Measurements from ENCODE around the gene C3.
"Not testable (repeated sequence)": the region's sequence is repeated elsewhere in the genome, so short reads cannot be mapped to it uniquely, and the experiment has no call there.

The C3 gene

DNA sequence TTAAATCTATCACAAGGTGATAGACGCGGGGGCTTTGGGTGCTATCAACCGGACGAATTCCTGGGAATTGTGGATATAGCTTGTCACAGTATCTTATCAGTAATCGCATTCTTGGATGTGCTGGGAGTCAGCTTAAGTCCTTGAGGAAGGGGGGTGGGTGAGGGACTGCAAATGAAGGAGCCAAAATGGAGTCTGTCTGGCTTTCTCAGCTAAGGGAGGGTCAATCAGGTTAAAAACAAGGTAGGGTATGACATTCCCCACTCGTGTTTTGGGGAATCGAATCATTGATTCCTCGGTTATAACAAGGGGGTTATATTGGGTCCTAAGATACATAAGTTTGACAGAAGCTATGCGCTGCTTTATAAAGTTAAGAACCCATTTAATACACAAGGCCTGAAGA lies 64.1 kb downstream of the C3 start:
- not testable (repeated sequence) for DNase-seq

DNA sequence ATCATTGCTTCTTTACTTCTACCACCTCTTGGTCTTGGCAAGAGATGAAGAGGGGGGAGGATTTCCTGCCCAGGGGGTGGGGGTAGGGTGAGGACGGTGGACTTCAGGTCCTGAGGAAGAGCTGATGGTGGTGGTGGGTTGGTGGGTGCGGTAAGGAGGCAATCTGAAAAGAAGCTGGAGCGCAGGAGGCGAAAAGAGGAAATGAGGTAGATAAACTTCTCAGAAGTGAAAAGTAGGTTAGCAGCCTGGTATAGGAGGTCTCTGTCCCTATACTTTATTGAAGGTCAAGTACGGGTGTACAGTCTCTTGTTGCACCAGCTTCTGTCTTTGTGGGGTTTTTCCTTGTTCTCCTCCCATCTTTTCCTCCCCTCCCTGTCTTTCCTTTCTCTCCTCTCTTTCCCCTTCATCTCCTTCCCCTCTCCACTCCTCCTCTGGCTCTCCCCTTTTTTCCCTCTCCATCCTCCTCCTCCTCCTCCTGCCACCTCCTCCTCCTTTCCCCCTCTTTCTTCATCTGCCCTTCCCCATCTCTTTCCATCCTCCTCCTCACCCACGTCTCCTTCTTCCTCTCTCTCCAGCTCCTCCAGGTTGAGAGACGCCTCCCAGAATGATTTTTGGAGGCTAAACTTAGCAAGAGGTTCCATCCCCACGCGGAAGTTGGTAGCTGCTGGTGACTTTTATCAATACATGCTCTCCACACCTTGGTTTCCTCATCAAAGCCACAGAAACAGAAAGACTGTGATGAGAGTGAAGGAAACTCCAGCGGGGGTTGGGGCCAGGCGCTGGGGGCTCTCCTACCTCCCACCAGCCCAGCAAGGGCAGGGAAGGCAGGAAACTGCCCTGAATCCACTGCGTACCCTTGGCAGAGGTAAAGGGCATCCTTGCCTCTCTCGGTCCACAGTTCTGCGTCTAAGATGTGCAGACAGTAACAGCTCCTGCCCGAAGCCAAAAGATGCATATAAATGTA lies 65.8 kb downstream of the C3 start:
- DNase-seq: no peak

DNA sequence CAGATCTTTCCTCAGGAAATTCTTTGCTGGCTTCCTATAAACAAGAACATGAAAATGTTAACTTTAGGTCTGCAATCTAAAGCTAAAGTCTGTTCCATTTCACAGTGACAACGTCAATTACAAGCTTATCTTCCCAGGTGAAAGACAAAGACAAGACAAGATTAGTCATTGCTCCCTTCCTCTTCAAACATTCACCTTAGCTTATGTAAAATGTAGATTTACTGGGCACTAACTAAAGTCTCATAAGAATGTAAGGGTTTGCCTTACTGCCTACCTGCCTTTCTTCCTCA lies 67.7 kb downstream of the C3 start:
- no peak for DNase-seq

DNA sequence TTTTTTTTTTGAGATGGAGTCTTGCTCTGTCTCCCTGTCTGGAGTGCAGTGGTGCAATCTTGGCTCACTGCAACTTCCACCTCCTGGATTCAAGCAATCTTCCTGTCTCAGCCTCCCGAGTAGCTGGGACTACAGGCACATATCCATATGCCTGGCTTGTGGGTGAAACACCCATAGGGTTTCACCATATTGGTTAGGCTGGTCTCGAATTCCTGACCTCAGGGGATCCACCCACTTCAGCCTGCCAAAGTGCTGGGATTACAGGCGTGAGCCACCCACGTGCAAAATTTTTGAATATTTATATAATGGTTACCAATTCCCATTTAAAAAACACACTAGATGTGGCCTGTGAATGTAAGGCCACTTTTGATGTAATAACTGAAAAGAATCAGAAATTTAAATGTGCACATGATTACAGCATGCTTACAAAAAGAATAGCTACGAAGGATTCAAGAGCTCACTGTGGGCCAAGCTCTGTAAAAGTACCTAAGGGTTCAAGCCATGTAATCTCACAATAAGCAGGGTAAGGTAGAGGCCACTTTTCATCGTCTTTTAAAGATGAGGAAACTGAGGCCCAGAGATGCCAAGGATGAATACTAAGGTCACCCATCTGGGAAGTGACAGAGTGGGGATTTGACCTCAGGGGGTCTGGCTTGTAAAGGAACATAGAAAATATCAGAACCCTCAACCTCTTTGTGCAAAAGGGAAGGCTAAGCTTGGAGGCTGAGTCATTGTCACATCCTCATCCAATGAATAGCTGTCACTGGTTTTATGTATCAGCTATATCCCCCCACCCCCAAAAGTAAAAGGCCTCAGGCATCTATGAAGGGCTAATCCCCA lies 68.3 kb downstream of the C3 start:
- no peak for DNase-seq

DNA sequence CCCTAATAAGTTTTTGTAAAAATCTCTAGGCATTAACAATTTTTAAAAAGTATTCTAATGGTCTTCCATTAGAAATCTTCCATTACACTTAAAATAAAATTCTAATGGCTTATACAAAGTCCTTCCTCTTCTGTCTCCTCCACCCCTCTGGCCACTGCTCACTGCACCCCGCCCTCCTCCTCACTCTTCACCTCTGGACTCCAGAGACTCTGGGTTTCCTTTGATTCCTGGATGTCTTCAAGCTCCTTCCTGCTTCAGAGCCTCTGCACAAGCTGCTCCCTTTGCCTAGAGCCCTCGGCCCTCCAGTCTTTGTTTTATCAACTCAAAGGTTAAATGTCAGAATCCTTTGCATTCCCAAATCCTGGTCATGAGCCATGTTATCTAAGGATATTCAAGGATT lies 71.3 kb downstream of the C3 start:
- DNase-seq: no peak

DNA sequence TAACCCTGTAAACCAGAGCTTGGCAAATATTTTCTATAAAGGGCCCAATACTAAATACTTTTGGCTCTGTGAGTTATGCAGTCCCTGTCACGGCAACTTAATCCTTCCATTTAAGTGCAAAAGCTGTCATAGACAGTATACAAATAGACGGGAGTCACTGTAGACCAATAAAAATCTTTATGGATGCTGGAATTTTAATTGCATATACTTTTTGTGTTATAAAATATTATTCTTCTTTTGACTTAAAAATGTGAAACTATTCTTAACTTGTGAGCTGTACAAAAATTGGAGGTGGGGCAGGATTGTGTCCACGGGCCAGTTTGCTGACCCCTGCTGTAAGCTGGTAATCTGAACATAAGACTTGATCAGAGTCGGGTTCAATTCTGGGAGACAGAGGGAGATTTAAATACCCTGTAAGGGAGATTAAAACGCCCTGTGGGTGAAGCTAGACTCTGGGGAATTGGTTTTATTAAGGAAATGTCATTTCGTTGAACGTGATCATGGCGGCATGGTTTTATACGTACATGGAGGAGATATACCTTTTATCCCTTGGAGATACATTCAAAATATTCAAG lies 72.2 kb downstream of the C3 start:
- DNase-seq: no peak

DNA sequence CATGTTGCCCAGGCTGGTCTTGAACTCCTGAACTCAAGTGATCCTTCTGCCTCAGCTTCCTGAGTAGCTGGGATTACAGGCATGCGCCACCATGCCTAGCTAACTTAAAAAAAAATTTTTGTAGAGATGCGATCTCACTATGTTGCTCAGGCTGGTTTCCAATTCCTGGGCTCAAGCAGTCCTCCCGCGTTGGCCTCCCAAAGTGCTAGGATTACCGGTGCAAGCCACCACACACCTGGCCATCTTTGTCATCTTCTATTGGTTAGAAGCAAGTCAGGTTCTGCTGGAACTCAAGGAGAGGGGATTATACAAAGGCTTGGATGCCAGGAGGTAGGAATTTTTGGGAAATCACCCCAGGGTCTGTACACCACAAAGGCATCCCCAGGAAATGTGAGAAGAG lies 75.7 kb downstream of the C3 start:
- no peak for DNase-seq

DNA sequence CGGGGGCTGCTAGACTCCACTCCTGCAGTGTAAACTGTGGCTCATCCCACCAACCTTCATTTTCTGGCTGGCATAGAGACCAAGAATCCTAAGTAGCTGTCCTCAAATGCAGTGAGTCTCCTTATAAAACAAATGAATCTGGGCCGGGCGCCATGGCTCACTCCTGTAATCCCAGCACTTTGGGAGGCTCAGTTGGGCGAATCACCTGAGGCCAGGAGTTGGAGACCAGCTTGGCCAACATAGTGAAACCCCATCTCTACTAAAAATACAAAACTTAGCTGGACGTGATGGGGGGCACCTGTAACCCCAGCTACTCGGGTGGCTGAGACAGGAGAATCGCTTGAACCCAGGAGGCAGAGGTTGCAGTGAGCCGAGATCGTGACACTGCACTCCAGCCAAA lies 80.1 kb downstream of the C3 start:
- DNase-seq: not testable (repeated sequence)

DNA sequence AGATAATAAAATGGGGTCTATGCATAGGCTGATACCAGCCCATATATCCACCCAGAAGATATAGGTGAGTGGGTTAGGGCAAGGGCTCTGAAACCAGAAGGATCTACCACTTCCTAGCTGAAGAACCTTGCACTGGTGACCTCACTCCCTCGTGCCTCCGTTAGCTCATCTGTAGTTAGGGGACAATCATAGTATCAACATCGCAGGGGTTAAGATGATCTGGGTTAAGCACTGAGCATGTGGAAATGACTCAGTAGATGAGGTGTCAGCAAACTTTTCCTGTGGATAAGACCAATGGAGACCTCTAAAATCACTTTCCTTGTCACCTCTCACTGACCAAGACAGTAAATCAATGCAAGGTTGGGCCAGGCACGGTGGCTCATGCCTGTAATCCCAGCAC lies 81.0 kb downstream of the C3 start:
- no peak for DNase-seq

DNA sequence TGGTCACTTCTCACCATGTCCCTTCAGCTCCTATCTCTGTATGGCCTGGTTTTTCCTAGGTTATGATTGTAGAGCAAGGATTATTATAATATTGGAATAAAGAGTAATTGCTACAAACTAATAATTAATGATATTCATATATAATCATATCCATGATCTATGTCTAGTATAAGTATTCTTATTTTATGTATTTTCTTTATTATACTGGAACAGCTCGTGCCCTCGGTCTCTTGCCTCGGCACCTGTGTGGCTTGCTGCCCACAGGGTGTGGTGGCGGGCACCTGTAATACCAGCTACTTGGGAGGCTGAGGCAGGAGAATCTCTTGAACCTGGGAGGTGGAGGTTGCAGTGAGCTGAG lies 87.0 kb downstream of the C3 start:
- not testable (repeated sequence) for DNase-seq

DNA sequence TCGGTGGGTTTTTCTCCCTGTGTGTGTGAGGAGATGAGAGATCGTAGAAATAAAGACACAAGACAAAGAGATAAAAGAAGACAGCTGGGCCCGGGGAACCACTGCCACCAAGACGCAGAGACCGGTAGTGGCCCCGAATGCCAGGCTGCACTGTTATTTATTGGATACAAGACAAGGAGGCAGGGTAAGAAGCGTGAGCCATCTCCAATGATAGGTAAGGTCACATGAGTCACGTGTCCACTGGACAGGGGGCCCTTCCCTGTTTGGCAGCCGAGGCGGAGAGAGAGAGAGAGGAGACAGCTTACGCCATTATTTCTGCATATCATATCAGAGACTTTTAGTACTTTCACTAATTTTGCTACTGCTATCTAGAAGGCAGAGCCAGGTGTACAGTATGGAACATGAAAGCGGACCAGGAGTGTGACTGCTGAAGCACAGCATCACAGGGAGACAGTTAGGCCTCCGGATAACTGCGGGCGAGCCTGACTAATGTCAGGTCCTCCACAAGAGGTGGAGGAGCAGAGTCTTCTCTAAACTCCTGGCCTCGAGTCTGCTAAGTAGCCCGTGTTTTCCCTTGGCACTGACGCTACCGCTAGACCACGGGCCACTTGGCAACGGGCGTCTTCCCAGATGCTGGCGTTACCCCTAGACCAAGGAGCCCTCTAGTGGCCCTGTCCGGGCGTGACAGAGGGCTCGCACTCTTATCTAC lies 87.5 kb downstream of the C3 start:
- peak; percentile 51 for DNase-seq

DNA sequence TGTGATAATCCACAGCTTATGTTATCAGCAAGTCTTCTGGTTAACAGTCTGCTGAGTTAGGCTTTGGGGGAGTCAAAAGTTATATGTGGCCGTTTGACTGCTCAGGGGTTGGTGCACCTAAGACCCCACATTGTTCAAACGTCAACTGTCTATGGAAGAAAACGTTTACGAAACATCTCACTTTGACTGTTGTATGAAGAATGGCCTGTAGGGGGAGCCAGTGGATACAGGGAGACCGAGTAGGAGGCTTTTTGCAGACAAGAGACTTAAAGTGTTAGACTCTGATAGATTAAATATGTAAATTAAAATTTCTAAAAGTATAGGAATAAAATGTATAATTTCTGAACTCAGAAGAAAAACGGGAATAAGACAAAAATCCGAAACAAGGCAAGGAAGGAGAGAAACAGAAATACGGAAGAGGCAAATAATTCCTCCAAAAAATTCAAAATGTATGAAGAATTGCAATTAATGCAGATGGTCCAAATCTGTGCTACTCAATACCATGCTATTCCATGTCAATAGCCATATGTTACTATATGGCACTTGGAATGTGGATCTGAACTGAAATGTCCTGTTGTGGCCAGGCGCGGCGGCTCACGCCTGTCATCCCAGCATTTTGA lies 88.3 kb downstream of the C3 start:
- DNase-seq: peak; percentile 82

Measured in activated CD8-positive, alpha-beta memory T cell treated with anti-CD3 and anti-CD28 coated beads, Interleukin-2, amount 50 U/mL, for 4 hours (primary cell).